ENCODE data around the gene RTN4RL2.

GRCh38 chr11:57417056-57417455 is 43.3 kb upstream of the RTN4RL2 start:
- TF ChIP-seq CTCF (IDR thresholded peaks at IDR 0.05), result no peak
- no peak for TF ChIP-seq POLR2A (IDR thresholded peaks at IDR 0.05)
